ENCODE measurements around the gene ERCC3. TPM values are rescaled to one million over a fixed set of nuclear protein-coding genes. Genes with fewer than 3 reads are reported as not detected.
"Not testable (repeated sequence)": the region's sequence is repeated elsewhere in the genome, so short reads cannot be mapped to it uniquely, and the experiment has no call there.

The ERCC3 gene
- total and polyA plus RNA-seq, 7 experiments from 2014 or later = 15.9 to 71.5 (median 49.7) TPM

DNA sequence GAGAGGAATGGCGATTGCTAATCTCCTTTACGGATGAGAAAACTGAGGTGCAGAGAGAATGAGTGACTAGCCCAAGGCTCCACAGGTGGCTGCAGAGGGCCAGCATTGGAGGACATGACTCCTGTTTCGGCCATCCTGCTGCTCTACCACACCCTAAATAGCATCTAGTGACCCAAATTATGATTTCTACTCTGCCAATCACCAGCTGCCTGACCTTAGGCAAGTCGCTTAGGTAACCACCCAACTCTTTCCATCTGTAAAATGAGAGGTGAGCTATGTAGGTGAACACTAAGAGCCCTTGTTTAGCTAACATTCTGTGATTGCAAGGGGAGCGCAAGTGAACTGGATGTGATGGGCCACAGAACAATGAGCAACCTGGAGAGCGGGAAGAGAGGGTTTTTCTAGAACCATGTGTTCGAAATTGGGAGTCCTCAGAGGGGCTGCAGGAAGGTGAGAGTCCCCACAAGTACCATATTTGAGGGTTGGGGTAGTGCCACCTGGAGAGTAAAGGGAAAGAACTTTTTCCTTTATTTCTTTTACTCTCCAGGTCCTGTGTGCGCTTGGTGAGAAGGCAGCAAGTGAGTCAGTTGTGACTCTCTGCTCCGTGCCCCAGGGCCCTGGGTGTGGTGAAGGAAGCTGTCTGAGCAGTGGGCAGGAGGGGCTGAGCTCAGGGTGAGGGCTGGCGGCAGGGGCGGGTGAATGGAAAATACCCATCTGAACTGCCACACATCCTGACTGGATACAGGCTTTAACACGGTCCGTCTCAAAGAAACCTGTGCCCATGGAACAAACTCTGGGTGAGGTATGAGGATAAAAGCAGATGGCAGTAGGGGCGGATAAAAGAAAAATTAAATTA, 76.2 kb downstream of the ERCC3 start:
- no peak overlapping the region for H3K27ac ChIP-seq (ENCODE audit: low read depth, low read length)
- Mint-ChIP-seq H3K4me3 (peak overlapping the region in 8 of 10 donors; percentile 10 to 74 (median 50)), H3K4me1 (peaks cover 8 to 28% (median 23%) of the 10 kb centered on the region in 7 donors), H3K27ac (peak overlapping the region in 1 of 9 donors; percentile 22), H3K27me3 (peaks cover 55 to 76% (median 62%) of the 10 kb centered on the region in 5 donors), H3K36me3 (peaks cover 0 to 7% (median 4%) of the 10 kb centered on the region in 5 donors), H3K9me3 (peaks cover 0 to 19% (median 10%) of the 10 kb centered on the region in 11 donors)
- no peaks in the 10 kb centered on the region for H3K9me3 ChIP-seq (ENCODE audit: control insufficient read depth in 2 of 3, low read length in 3 of 3)
- DNase-seq (no peak), ATAC-seq (no peak)
- peaks cover 8 to 16% of the 10 kb centered on the region in 2 donors for H3K27me3 ChIP-seq (ENCODE audit: control insufficient read depth in 2 of 2, insufficient read depth in 2 of 2, low read length in 2 of 2)
- no peak overlapping the region for H3K4me3 ChIP-seq (ENCODE audit: low read length)
- H3K36me3 ChIP-seq (ENCODE audit: control insufficient read depth in 2 of 3, insufficient read depth in 3 of 3, low read length in 3 of 3) = no peaks in the 10 kb centered on the region
- ChIA-PET POLR2A (interaction anchor here (0.6 kb wide), 2 partner anchors 45 to 286 kb away, joined by 3 read pairs; no protein-coding TSS in a partner anchor), CTCF (no interaction called here)
- intact Hi-C loops (cut with micrococcal nuclease) = no loop called here
- H3K4me1 ChIP-seq (ENCODE audit: control insufficient read depth in 2 of 2, insufficient read depth in 2 of 2, low read length in 2 of 2) = peaks cover 0 to 6% of the 10 kb centered on the region in 2 donors

DNA sequence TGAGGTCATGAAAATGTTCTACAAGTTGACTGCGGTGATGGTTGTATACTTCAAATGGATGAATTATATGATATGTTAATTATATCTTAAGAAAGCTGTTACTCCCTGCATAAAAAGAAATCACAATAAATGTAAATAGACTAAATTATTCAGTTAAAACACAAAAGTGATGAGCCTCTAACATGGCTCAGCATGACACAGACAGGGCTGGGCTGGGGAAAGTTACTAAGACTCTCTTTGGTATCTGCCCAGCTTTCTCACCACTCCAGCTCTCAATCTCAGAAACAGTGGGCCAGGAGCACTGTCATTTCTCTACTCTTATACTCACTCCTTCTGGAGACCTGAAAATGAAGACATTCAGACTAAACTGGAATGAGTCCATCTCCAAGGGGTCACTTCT, 77.4 kb downstream of the ERCC3 start:
- POLR2A ChIA-PET = no interaction called here
- Histone ChIP-seq H3K4me1 (ENCODE audit: control insufficient read depth in 2 of 2, insufficient read depth in 2 of 2, low read length in 2 of 2) (peaks cover 0 to 6% of the 10 kb centered on the region in 2 donors), H3K27me3 (ENCODE audit: control insufficient read depth in 2 of 2, insufficient read depth in 2 of 2, low read length in 2 of 2) (peaks cover 8 to 16% of the 10 kb centered on the region in 2 donors), H3K4me3 (ENCODE audit: low read length) (no peak overlapping the region), H3K36me3 (ENCODE audit: control insufficient read depth in 2 of 3, insufficient read depth in 3 of 3, low read length in 3 of 3) (no peaks in the 10 kb centered on the region), H3K9me3 (ENCODE audit: control insufficient read depth in 2 of 3, low read length in 3 of 3) (no peaks in the 10 kb centered on the region), H3K27ac (ENCODE audit: low read depth, low read length) (no peak overlapping the region)
- peaks cover 8 to 28% (median 23%) of the 10 kb centered on the region in 7 donors for H3K4me1 Mint-ChIP-seq
- DNase-seq (no peak), ATAC-seq (no peak)
- peaks cover 0 to 7% (median 4%) of the 10 kb centered on the region in 5 donors for H3K36me3 Mint-ChIP-seq
- H3K4me3 Mint-ChIP-seq = no peak overlapping the region
- H3K9me3 Mint-ChIP-seq = peaks cover 0 to 19% (median 10%) of the 10 kb centered on the region in 11 donors
- CTCF ChIA-PET = no interaction called here
- intact Hi-C loops (cut with micrococcal nuclease) = no loop called here
- no peak overlapping the region for H3K27ac Mint-ChIP-seq
- peaks cover 58 to 82% (median 71%) of the 10 kb centered on the region in 5 donors for H3K27me3 Mint-ChIP-seq

DNA sequence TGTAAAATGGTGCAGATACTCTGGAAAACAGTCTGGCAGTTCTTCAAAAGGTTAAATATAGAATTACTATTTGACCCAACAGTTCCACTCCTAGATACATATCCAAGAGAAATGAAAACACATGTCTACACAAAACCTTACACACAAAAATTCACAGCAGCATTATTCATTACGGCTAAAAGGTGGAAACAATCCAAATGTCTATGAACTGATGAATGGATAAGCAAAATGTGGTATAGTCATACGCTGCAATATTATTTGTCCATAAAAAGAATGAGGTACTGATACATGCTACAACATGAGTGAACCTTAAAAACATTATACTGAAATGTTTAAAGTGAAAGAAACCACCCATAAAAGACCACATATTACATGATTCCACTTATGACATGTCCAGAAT, 77.8 kb downstream of the ERCC3 start:
- H3K27me3 ChIP-seq (ENCODE audit: control insufficient read depth in 2 of 2, insufficient read depth in 2 of 2, low read length in 2 of 2) = peaks cover 8 to 16% of the 10 kb centered on the region in 2 donors
- no peak for DNase-seq

DNA sequence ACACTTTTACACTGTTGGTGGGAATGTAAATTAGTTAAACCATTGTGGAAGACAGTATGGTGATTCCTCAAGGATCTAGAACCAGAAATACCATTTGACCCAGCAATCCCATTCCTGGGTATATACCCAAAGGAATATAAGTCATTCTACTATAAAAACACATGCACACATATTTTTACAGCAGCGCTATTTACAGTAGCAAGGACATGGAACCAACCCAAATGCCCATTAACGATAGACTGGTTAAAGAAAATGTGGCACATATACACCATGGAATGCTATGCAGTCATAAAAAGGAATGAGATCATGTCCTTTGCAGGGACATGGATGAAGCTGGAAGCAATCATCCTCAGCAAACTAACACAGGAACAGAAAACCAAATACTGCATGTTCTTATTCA, 79.7 kb downstream of the ERCC3 start:
- POLR2A ChIA-PET; intact Hi-C loops (cut with micrococcal nuclease): not testable (repeated sequence)

More for the DNA sequence above, 77.8 kb downstream of the ERCC3 start:
- Mint-ChIP-seq H3K27me3 (peaks cover 58 to 79% (median 72%) of the 10 kb centered on the region in 5 donors), H3K9me3 (peaks cover 0 to 19% (median 10%) of the 10 kb centered on the region in 11 donors), H3K36me3 (peaks cover 0 to 7% (median 4%) of the 10 kb centered on the region in 5 donors), H3K27ac (no peak overlapping the region), H3K4me1 (peaks cover 8 to 28% (median 23%) of the 10 kb centered on the region in 7 donors), H3K4me3 (no peak overlapping the region)
- intact Hi-C loops (cut with micrococcal nuclease) = no loop called here
- H3K4me1 ChIP-seq (ENCODE audit: control insufficient read depth in 2 of 2, insufficient read depth in 2 of 2, low read length in 2 of 2) = peaks cover 0 to 6% of the 10 kb centered on the region in 2 donors
- ChIA-PET CTCF (no interaction called here), POLR2A (no interaction called here)
- H3K36me3 ChIP-seq (ENCODE audit: control insufficient read depth in 2 of 3, insufficient read depth in 3 of 3, low read length in 3 of 3) = no peaks in the 10 kb centered on the region
- no peaks in the 10 kb centered on the region for H3K9me3 ChIP-seq (ENCODE audit: control insufficient read depth in 2 of 3, low read length in 3 of 3)
- no peak overlapping the region for H3K4me3 ChIP-seq (ENCODE audit: low read length)
- no peak for ATAC-seq
- H3K27ac ChIP-seq (ENCODE audit: low read depth, low read length) = no peak overlapping the region

DNA sequence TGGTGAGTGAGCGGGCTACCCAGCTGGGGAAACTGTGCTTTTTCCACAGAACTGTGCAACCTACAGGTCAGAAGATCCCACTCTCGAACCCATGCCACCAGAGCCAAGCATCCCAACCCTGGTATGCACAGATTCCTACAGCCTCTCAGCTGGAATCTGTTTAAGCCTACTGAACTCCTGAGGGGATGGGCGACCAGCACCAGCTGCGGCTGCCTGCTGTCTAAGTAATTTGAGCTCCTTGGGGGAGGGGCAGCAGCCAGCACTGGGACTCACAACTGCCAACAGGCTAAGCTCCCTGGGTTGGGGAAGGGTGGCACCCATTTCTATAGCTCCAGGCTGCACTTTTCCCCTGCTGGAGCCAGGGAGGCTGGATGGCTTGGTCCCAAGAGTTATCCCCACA, 85.6 kb downstream of the ERCC3 start:
- Mint-ChIP-seq H3K4me3 (no peak overlapping the region), H3K9me3 (peaks cover 0 to 1% (median 0%) of the 10 kb centered on the region in 11 donors), H3K36me3 (no peaks in the 10 kb centered on the region), H3K27me3 (peaks cover 46 to 56% (median 50%) of the 10 kb centered on the region in 5 donors), H3K4me1 (no peaks in the 10 kb centered on the region), H3K27ac (no peak overlapping the region)
- no peaks in the 10 kb centered on the region for H3K36me3 ChIP-seq (ENCODE audit: control insufficient read depth in 2 of 3, insufficient read depth in 3 of 3, low read length in 3 of 3)
- ATAC-seq = no peak
- DNase-seq = no peak
- no peaks in the 10 kb centered on the region for H3K9me3 ChIP-seq (ENCODE audit: control insufficient read depth in 2 of 3, low read length in 3 of 3)
- H3K4me1 ChIP-seq (ENCODE audit: control insufficient read depth in 2 of 2, insufficient read depth in 2 of 2, low read length in 2 of 2) = no peaks in the 10 kb centered on the region
- no peaks in the 10 kb centered on the region for H3K27me3 ChIP-seq (ENCODE audit: control insufficient read depth in 2 of 2, insufficient read depth in 2 of 2, low read length in 2 of 2)
- intact Hi-C loops (cut with micrococcal nuclease) = no loop called here
- ChIA-PET CTCF (no interaction called here), POLR2A (no interaction called here)
- H3K27ac ChIP-seq (ENCODE audit: low read depth, low read length) = no peak overlapping the region
- H3K4me3 ChIP-seq (ENCODE audit: low read length) = no peak overlapping the region

More for the DNA sequence above, 79.7 kb downstream of the ERCC3 start:
- H3K4me3 Mint-ChIP-seq; H3K4me1 ChIP-seq (ENCODE audit: control insufficient read depth in 2 of 2, insufficient read depth in 2 of 2, low read length in 2 of 2); ATAC-seq; H3K36me3 Mint-ChIP-seq; H3K27ac ChIP-seq (ENCODE audit: low read depth, low read length); H3K27me3 ChIP-seq (ENCODE audit: control insufficient read depth in 2 of 2, insufficient read depth in 2 of 2, low read length in 2 of 2); H3K9me3 ChIP-seq (ENCODE audit: control insufficient read depth in 2 of 3, low read length in 3 of 3); H3K36me3 ChIP-seq (ENCODE audit: control insufficient read depth in 2 of 3, insufficient read depth in 3 of 3, low read length in 3 of 3); CTCF ChIA-PET; H3K4me3 ChIP-seq (ENCODE audit: low read length); H3K27ac Mint-ChIP-seq; DNase-seq: not testable (repeated sequence)
- Mint-ChIP-seq H3K4me1 (peaks cover 0 to 18% (median 12%) of the 10 kb centered on the region in 7 donors), H3K9me3 (peaks cover 0 to 12% (median 10%) of the 10 kb centered on the region in 11 donors), H3K27me3 (peaks cover 58 to 82% (median 70%) of the 10 kb centered on the region in 5 donors)
